ENCODE results near the gene ATL2.

The ATL2 gene

GRCh38 chr2:38268691-38269327, 108.3 kb downstream of the ATL2 start:
- DNase-seq (ENCODE audit: low spot score): no peak
- TF ChIP-seq, protein P1, sequence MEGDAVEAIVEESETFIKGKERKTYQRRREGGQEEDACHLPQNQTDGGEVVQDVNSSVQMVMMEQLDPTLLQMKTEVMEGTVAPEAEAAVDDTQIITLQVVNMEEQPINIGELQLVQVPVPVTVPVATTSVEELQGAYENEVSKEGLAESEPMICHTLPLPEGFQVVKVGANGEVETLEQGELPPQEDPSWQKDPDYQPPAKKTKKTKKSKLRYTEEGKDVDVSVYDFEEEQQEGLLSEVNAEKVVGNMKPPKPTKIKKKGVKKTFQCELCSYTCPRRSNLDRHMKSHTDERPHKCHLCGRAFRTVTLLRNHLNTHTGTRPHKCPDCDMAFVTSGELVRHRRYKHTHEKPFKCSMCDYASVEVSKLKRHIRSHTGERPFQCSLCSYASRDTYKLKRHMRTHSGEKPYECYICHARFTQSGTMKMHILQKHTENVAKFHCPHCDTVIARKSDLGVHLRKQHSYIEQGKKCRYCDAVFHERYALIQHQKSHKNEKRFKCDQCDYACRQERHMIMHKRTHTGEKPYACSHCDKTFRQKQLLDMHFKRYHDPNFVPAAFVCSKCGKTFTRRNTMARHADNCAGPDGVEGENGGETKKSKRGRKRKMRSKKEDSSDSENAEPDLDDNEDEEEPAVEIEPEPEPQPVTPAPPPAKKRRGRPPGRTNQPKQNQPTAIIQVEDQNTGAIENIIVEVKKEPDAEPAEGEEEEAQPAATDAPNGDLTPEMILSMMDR (IDR thresholded peaks at IDR 0.05; ENCODE audit: borderline replicate concordance, control extremely low read depth, extremely low read depth, insufficient read depth, missing control alignments): no peak
- in situ Hi-C loops (cut with MboI; ENCODE audit: low sequenced_read_pairs, unreplicated experiment): loop anchor here (10.0 kb wide), 1 partner anchor 874 kb away; no protein-coding TSS in a partner anchor

DNA sequence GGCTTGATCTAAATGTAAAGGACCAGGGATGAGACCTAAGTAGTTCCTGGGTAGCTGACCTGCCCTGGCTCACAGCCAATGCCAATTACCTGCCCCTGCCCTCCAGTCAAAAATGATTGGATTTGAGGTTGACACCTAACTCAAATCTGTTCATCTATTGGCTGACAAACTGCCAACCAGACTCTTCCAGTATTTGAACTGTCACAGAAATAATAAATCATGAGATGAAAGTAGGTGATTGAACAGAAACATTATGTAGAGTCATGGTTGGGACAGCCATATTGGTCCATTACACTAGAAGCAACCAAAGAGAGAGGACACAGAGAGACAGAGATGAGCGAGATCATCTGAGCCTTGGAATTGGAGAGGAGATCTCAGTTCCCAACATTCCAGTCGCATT, 109.1 kb downstream of the ATL2 start:
- DNase-seq (ENCODE audit: low spot score): no peak
- TF ChIP-seq, protein P1 (IDR thresholded peaks at IDR 0.05; ENCODE audit: borderline replicate concordance, control extremely low read depth, extremely low read depth, insufficient read depth, missing control alignments): no peak
- in situ Hi-C loops (cut with MboI; ENCODE audit: low sequenced_read_pairs, unreplicated experiment): loop anchor here (10.0 kb wide), 1 partner anchor 873 kb away; no protein-coding TSS in a partner anchor

DNA sequence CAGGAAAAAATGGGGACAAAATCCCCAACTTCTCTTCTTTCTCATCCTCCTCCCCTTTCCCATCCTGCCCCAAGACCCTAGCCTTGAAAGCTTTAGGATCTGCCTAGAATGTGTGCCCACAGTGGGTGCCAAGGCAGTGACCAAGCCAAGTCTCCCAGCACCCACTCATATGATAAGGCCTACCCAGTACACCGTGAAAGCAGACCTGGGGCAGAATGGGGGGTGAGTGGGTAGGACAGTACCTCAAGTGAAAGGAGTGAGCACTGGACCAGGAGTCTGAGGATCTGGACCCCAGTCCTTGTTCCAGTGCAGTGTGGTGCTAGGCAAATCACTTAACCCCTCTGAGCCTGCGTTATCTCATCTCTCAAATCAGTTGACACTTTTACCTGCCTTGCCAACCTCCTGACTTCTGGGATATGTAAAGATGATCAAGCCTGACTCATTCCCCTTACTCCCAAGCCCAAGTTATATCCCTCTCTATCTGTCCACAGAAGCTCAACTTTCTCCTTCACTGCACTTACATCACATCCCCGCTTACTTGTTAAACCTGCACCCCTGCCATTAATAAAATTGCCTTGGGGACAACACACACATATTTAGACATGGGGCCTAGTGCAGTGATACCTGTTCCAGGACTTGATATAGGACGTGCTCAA, 109.7 kb downstream of the ATL2 start:
- TF ChIP-seq, protein P1 (IDR thresholded peaks at IDR 0.05; ENCODE audit: borderline replicate concordance, control extremely low read depth, extremely low read depth, insufficient read depth, missing control alignments): no peak
- in situ Hi-C loops (cut with MboI; ENCODE audit: low sequenced_read_pairs, unreplicated experiment): loop anchor here (10.0 kb wide), 1 partner anchor 873 kb away; no protein-coding TSS in a partner anchor
- no peak for DNase-seq (ENCODE audit: low spot score)

GRCh38 chr2:38266382-38267061, 110.6 kb downstream of the ATL2 start:
- in situ Hi-C loops (cut with MboI; ENCODE audit: low sequenced_read_pairs, unreplicated experiment): loop anchor here (10.0 kb wide), 1 partner anchor 872 kb away; no protein-coding TSS in a partner anchor
- no peak for DNase-seq (ENCODE audit: low spot score)
- TF ChIP-seq, protein P1 (IDR thresholded peaks at IDR 0.05; ENCODE audit: borderline replicate concordance, control extremely low read depth, extremely low read depth, insufficient read depth, missing control alignments): no peak

GRCh38 chr2:38265461-38265860, 111.6 kb downstream of the ATL2 start:
- TF ChIP-seq, protein P1 (IDR thresholded peaks at IDR 0.05; ENCODE audit: borderline replicate concordance, control extremely low read depth, extremely low read depth, insufficient read depth, missing control alignments): no peak
- DNase-seq (ENCODE audit: low spot score): no peak
- in situ Hi-C loops (cut with MboI; ENCODE audit: low sequenced_read_pairs, unreplicated experiment): loop anchor here (10.0 kb wide), 1 partner anchor 871 kb away; no protein-coding TSS in a partner anchor

- DNase-seq (ENCODE audit: low spot score): no peak
- TF ChIP-seq, protein P1 (IDR thresholded peaks at IDR 0.05; ENCODE audit: borderline replicate concordance, control extremely low read depth, extremely low read depth, insufficient read depth, missing control alignments): no peak
- in situ Hi-C loops (cut with MboI; ENCODE audit: low sequenced_read_pairs, unreplicated experiment): loop anchor here (10.0 kb wide), 1 partner anchor 870 kb away; no protein-coding TSS in a partner anchor
Observed at GRCh38 chr2:38264396-38265221, 112.5 kb downstream of the ATL2 start.
